Fibroblast of lung (primary cell): ENCODE results near the gene LTBP1.

Experiments
- CTCF ChIP-seq, 2 donors: IDR thresholded peaks in 1 of 2; conservative IDR thresholded peaks in 1 of 2; 1 replicate in 1 of 2; 2 replicates in 1 of 2; pipeline ENCODE4 v1.5.1; 2011 to 2012; ENCODE audit warnings: low read length in 2 of 2, control low read depth in 1 of 2, inconsistent platforms in 1 of 2, low read depth in 1 of 2, mild to moderate bottlenecking in 1 of 2
- EZH2 ChIP-seq: IDR thresholded peaks from 2 replicates; pipeline ENCODE4 v1.5.1; 2012; ENCODE audit warnings: low read length, control low read depth, mild to moderate bottlenecking; ENCODE audit errors: missing control alignments

- TF ChIP-seq CTCF (conservative IDR thresholded peaks at IDR 0.05 in 1 of 2, IDR thresholded peaks at IDR 0.05 in 1 of 2; ENCODE audit: low read depth in 1 of 2, low read length in 2 of 2) (no peak), EZH2 (no peak)
These were observed 16.3 kb upstream of the LTBP1 start for GRCh38 chr2:32930436-32930835.
